DND-41 (cell line): ENCODE measurements around the gene LIPK.

ENCODE experiments used
- ATAC-seq: fragments of 200-7000 bp; cut with Tn5 transposase; 3 replicates; pipeline ENCODE4 v1.9.1; 2021; ENCODE audit warnings: low read depth; ENCODE audit not compliant: insufficient read depth
- DNase-seq: peaks from one replicate; pipeline ENCODE4 v3.0.0-alpha.2; 2020
- H2AFZ ChIP-seq: 2 replicates; pipeline ENCODE4 v1.6.0; 2012; ENCODE audit warnings: low read depth, low read length
- H3K27ac ChIP-seq: 2 replicates; pipeline ENCODE4 v1.5.1; 2012; ENCODE audit warnings: low read length, inconsistent platforms
- H3K27me3 ChIP-seq: fragments of 200-600 bp; sonication (generic); 2 replicates; pipeline ENCODE4 v1.6.0; 2012; ENCODE audit warnings: low read length, mild to moderate bottlenecking, inconsistent platforms; ENCODE audit not compliant: insufficient read depth, poor library complexity
- H3K36me3 ChIP-seq: 2 replicates; pipeline ENCODE4 v1.5.1; 2012; ENCODE audit warnings: low read length, inconsistent platforms; ENCODE audit not compliant: insufficient read depth
- H3K4me1 ChIP-seq: 2 replicates; pipeline ENCODE4 v1.5.1; 2012; ENCODE audit warnings: mild to moderate bottlenecking, low read length; ENCODE audit not compliant: insufficient read depth
- H3K4me2 ChIP-seq: 2 replicates; pipeline ENCODE4 v1.6.0; 2012; ENCODE audit warnings: mild to moderate bottlenecking, moderate library complexity, low read length, inconsistent platforms; ENCODE audit not compliant: insufficient read depth
- H3K4me3 ChIP-seq, 2 experiments: fragments of 200-600 bp in 1 of 2; shearing (Covaris generic) in 1 of 2; 2 replicates each; pipeline ENCODE4 v1.5.1; 2012 to 2016; ENCODE audit warnings: inconsistent platforms in 2 of 2, low read length in 2 of 2, mild to moderate bottlenecking in 2 of 2, low read depth in 1 of 2, moderate library complexity in 1 of 2
- H3K79me2 ChIP-seq: 2 replicates; pipeline ENCODE4 v1.6.0; 2012; ENCODE audit warnings: low read length, inconsistent platforms; ENCODE audit not compliant: insufficient read depth
- H3K9ac ChIP-seq: 2 replicates; pipeline ENCODE4 v1.6.0; 2012; ENCODE audit warnings: low read depth, mild to moderate bottlenecking, inconsistent platforms, low read length, moderate library complexity
- H3K9me3 ChIP-seq: 2 replicates; pipeline ENCODE4 v1.5.1; 2012; ENCODE audit warnings: low read length, moderate library complexity, mild to moderate bottlenecking, inconsistent platforms; ENCODE audit not compliant: insufficient read depth, severe bottlenecking
- H4K20me1 ChIP-seq: 2 replicates; pipeline ENCODE4 v1.6.0; 2012; ENCODE audit warnings: low read length; ENCODE audit not compliant: insufficient read depth
- EZH2 ChIP-seq: IDR thresholded peaks from 3 replicates; pipeline ENCODE4 v1.6.1; 2012; ENCODE audit warnings: borderline replicate concordance, low read depth, mild to moderate bottlenecking, moderate library complexity, low read length, inconsistent platforms; ENCODE audit not compliant: severe bottlenecking
- TF ChIP-seq, protein P1 (sequence below): IDR thresholded peaks from 2 replicates; pipeline ENCODE4 v1.5.1; 2012; ENCODE audit warnings: borderline replicate concordance, low read length, moderate library complexity, mild to moderate bottlenecking; ENCODE audit not compliant: poor library complexity, severe bottlenecking; ENCODE audit errors: extremely low read depth

Gene LIPK

DNA sequence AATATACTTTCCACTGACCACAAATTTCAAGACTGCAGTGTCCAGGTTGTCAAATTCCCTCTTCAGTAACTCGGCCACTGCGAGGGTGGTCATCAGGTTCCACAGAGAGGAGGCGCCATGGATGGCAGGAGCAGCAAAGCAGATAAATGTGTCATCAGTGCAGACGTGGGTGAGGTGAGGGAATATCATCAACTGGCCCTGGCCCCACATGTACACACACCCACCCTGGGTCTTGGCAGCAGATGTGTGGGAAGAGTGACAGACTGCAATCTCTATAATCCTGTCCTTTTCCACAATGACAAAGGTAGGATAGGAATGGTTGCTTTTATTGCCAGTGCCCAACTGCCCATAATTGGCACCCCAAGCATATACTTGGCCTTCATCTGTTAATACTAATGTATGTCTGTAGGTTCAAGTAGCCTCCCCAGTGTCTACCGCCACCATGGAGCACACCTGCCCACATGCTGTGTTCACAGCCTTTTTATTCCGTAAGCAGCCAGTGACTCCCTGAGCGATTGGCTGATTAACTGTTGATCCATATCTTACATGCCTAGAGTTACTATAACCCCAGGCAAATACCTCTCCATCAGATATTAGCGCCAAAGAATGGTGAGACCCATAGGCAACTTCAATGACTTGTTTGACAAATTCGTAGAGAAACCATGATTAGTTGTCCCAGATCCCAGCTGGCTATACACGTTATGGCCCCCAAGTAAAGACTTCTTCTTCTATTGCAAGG, 80.2 kb downstream of the LIPK start:
- Histone ChIP-seq H3K27me3 (no peaks in the 10 kb centered on the region), H3K4me2 (no peak overlapping the region), H4K20me1 (no peaks in the 10 kb centered on the region), H3K9ac (no peak overlapping the region), H3K4me3 (no peak overlapping the region), H3K79me2 (no peaks in the 10 kb centered on the region), H3K9me3 (no peaks in the 10 kb centered on the region), H3K36me3 (no peaks in the 10 kb centered on the region), H3K27ac (no peak overlapping the region), H2AFZ (no peak overlapping the region), H3K4me1 (no peaks in the 10 kb centered on the region)
- TF ChIP-seq, protein P1, sequence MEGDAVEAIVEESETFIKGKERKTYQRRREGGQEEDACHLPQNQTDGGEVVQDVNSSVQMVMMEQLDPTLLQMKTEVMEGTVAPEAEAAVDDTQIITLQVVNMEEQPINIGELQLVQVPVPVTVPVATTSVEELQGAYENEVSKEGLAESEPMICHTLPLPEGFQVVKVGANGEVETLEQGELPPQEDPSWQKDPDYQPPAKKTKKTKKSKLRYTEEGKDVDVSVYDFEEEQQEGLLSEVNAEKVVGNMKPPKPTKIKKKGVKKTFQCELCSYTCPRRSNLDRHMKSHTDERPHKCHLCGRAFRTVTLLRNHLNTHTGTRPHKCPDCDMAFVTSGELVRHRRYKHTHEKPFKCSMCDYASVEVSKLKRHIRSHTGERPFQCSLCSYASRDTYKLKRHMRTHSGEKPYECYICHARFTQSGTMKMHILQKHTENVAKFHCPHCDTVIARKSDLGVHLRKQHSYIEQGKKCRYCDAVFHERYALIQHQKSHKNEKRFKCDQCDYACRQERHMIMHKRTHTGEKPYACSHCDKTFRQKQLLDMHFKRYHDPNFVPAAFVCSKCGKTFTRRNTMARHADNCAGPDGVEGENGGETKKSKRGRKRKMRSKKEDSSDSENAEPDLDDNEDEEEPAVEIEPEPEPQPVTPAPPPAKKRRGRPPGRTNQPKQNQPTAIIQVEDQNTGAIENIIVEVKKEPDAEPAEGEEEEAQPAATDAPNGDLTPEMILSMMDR = no peak
- TF ChIP-seq EZH2 = no peak
- DNase-seq (no peak), ATAC-seq (no peak)

GRCh38 chr10:88787463-88787862, 81.4 kb downstream of the LIPK start:
- Histone ChIP-seq H3K4me2 (no peak overlapping the region), H3K27ac (no peak overlapping the region), H3K79me2 (no peaks in the 10 kb centered on the region), H3K36me3 (no peaks in the 10 kb centered on the region), H3K4me3 (no peak overlapping the region), H2AFZ (no peak overlapping the region), H3K27me3 (peaks cover 2% of the 10 kb centered on the region), H3K9ac (no peak overlapping the region), H4K20me1 (no peaks in the 10 kb centered on the region), H3K9me3 (no peaks in the 10 kb centered on the region), H3K4me1 (no peaks in the 10 kb centered on the region)
- ATAC-seq = no peak
- no peak for DNase-seq
- no peak for TF ChIP-seq EZH2
- TF ChIP-seq, protein P1 = no peak

GRCh38 chr10:88788924-88789323, 82.9 kb downstream of the LIPK start:
- DNase-seq = no peak
- H3K27ac ChIP-seq = no peak overlapping the region
- no peak overlapping the region for H3K4me2 ChIP-seq
- no peaks in the 10 kb centered on the region for H3K9me3 ChIP-seq
- H3K36me3 ChIP-seq = no peaks in the 10 kb centered on the region
- H4K20me1 ChIP-seq = no peaks in the 10 kb centered on the region
- H2AFZ ChIP-seq = no peak overlapping the region
- H3K4me3 ChIP-seq = no peak overlapping the region
- ATAC-seq = no peak
- H3K79me2 ChIP-seq = no peaks in the 10 kb centered on the region
- peaks cover 3% of the 10 kb centered on the region for H3K27me3 ChIP-seq
- no peaks in the 10 kb centered on the region for H3K4me1 ChIP-seq
- TF ChIP-seq EZH2 = no peak
- TF ChIP-seq, protein P1 = no peak
- no peak overlapping the region for H3K9ac ChIP-seq
